Rectal smooth muscle tissue (tissue), 1 donor: Measurements from ENCODE around the gene FSTL4.
"Not testable (repeated sequence)": the region's sequence is repeated elsewhere in the genome, so short reads cannot be mapped to it uniquely, and the experiment has no call there.

Source experiments
- H3K27ac ChIP-seq: one replicate; pipeline ENCODE4 v1.7.0; 2013; ENCODE audit warnings: low read depth, low read length, inconsistent platforms
- H3K27me3 ChIP-seq: one replicate; pipeline ENCODE4 v1.7.0; 2013; ENCODE audit warnings: low read length; ENCODE audit not compliant: control insufficient read depth, insufficient read depth
- H3K36me3 ChIP-seq: one replicate; pipeline ENCODE4 v1.7.0; 2013; ENCODE audit warnings: low read length; ENCODE audit not compliant: control insufficient read depth, insufficient read depth
- H3K4me1 ChIP-seq: one replicate; pipeline ENCODE4 v1.7.0; 2013; ENCODE audit warnings: low read length; ENCODE audit not compliant: control insufficient read depth, insufficient read depth
- H3K4me3 ChIP-seq: one replicate; pipeline ENCODE4 v1.7.0; 2013; ENCODE audit warnings: low read length
- H3K9ac ChIP-seq: one replicate; pipeline ENCODE4 v1.7.0; 2013; ENCODE audit warnings: low read length

The FSTL4 gene

GRCh38 chr5:133216138-133216537 lies 396.2 kb downstream of the FSTL4 start:
- H3K4me1 ChIP-seq, H3K36me3 ChIP-seq, H3K27me3 ChIP-seq, H3K9ac ChIP-seq, H3K27ac ChIP-seq, H3K4me3 ChIP-seq: not testable (repeated sequence)

- no peak overlapping the region for H3K4me3 ChIP-seq
Observed at GRCh38 chr5:133214153-133214820, 398.1 kb downstream of the FSTL4 start.

GRCh38 chr5:133205649-133206048 lies 406.7 kb downstream of the FSTL4 start:
- H3K4me1 ChIP-seq, result no peaks in the 10 kb centered on the region
- no peak overlapping the region for H3K27ac ChIP-seq
- no peak overlapping the region for H3K9ac ChIP-seq
- no peak overlapping the region for H3K4me3 ChIP-seq
- H3K36me3 ChIP-seq, result no peaks in the 10 kb centered on the region
- H3K27me3 ChIP-seq, result no peaks in the 10 kb centered on the region

More at GRCh38 chr5:133214153-133214820, 398.1 kb downstream of the FSTL4 start:
- Histone ChIP-seq H3K4me1 (no peaks in the 10 kb centered on the region), H3K36me3 (no peaks in the 10 kb centered on the region), H3K9ac (no peak overlapping the region), H3K27me3 (no peaks in the 10 kb centered on the region), H3K27ac (no peak overlapping the region)

- Histone ChIP-seq H3K4me3 (no peak overlapping the region), H3K36me3 (no peaks in the 10 kb centered on the region), H3K27me3 (no peaks in the 10 kb centered on the region), H3K4me1 (no peaks in the 10 kb centered on the region), H3K27ac (no peak overlapping the region), H3K9ac (no peak overlapping the region)
Observed at GRCh38 chr5:133205204-133205603, 407.1 kb downstream of the FSTL4 start.

- Histone ChIP-seq H3K4me3 (no peak overlapping the region), H3K36me3 (no peaks in the 10 kb centered on the region)
Observed at GRCh38 chr5:133203317-133204305, 408.7 kb downstream of the FSTL4 start.

GRCh38 chr5:133202066-133202665 lies 410.2 kb downstream of the FSTL4 start:
- no peaks in the 10 kb centered on the region for H3K36me3 ChIP-seq
- no peak overlapping the region for H3K9ac ChIP-seq
- no peaks in the 10 kb centered on the region for H3K4me1 ChIP-seq
- H3K4me3 ChIP-seq, result no peak overlapping the region
- no peaks in the 10 kb centered on the region for H3K27me3 ChIP-seq
- H3K27ac ChIP-seq, result no peak overlapping the region

More at GRCh38 chr5:133203317-133204305, 408.7 kb downstream of the FSTL4 start:
- no peak overlapping the region for H3K27ac ChIP-seq
- no peak overlapping the region for H3K9ac ChIP-seq
- no peaks in the 10 kb centered on the region for H3K27me3 ChIP-seq
- H3K4me1 ChIP-seq, result no peaks in the 10 kb centered on the region

GRCh38 chr5:133201310-133201709 lies 411.0 kb downstream of the FSTL4 start:
- no peaks in the 10 kb centered on the region for H3K4me1 ChIP-seq
- H3K27me3 ChIP-seq, result no peaks in the 10 kb centered on the region
- H3K9ac ChIP-seq, result no peak overlapping the region
- no peaks in the 10 kb centered on the region for H3K36me3 ChIP-seq
- H3K27ac ChIP-seq, result no peak overlapping the region
- no peak overlapping the region for H3K4me3 ChIP-seq

GRCh38 chr5:133200256-133200655 lies 412.1 kb downstream of the FSTL4 start:
- Histone ChIP-seq H3K9ac (no peak overlapping the region), H3K36me3 (no peaks in the 10 kb centered on the region), H3K4me3 (no peak overlapping the region), H3K27ac (no peak overlapping the region), H3K4me1 (no peaks in the 10 kb centered on the region), H3K27me3 (no peaks in the 10 kb centered on the region)

GRCh38 chr5:133199417-133200178 lies 412.7 kb downstream of the FSTL4 start:
- no peak overlapping the region for H3K27ac ChIP-seq
- no peaks in the 10 kb centered on the region for H3K27me3 ChIP-seq
- H3K4me3 ChIP-seq, result no peak overlapping the region
- no peak overlapping the region for H3K9ac ChIP-seq
- H3K4me1 ChIP-seq, result no peaks in the 10 kb centered on the region
- H3K36me3 ChIP-seq, result no peaks in the 10 kb centered on the region

- Histone ChIP-seq H3K27me3 (no peaks in the 10 kb centered on the region), H3K27ac (no peak overlapping the region), H3K9ac (no peak overlapping the region), H3K36me3 (no peaks in the 10 kb centered on the region), H3K4me1 (no peaks in the 10 kb centered on the region), H3K4me3 (no peak overlapping the region)
Observed at GRCh38 chr5:133198511-133198910, 413.8 kb downstream of the FSTL4 start.

GRCh38 chr5:133196441-133197085 lies 415.8 kb downstream of the FSTL4 start:
- H3K36me3 ChIP-seq, result no peaks in the 10 kb centered on the region
- no peaks in the 10 kb centered on the region for H3K27me3 ChIP-seq
- H3K4me3 ChIP-seq, result no peak overlapping the region
- no peak overlapping the region for H3K9ac ChIP-seq
- H3K4me1 ChIP-seq, result no peaks in the 10 kb centered on the region
- no peak overlapping the region for H3K27ac ChIP-seq
